ENCODE data around the gene E4F1. TPM values are rescaled to one million over a fixed set of nuclear protein-coding genes. Genes with fewer than 3 reads are reported as not detected.

The E4F1 gene
- total and polyA plus RNA-seq, 9 of the 15 experiments (the other 6 are each of a cell fraction or from before 2014, with no cell fraction given), result 0.48 to 94.9 (median 20.4) TPM

DNA sequence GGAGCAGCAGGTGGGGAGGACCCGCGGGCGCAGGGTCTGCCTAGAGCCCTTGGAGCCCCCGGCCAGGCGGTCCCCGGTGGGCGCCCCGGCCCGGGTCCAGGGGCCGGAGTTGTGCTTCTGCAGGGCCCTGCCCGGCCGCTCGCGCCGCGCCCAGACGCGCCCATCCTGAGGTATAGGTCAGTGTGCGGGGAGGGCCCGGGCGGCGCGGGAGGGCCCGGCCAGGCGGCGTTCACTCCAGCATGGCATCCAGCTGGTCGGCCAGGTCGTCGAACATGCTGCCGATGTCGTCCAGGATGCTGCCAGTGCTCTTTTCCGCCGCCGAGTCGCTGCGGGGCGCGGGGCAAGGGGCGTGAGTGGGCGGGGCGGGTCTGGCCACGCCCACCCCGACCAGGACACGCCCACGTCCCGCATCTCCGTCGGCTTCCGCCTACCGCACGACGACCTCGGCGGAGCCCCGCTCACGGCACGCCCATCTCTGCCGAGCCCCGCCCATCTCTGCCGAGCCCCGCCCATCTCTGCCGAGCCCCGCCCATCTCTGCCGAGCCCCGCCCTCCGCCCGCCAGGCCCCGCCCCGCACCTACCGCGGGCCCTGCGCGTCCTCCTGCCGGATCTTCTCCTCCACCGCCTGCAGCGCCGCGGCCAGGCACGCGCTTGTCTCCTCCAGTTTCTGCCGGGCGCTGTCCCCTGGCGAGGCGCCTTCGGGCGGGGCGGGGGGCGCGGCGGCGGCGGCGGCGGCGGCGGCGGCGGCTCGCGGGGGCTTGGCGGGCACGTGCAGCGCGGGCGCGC, 44.9 kb upstream of the E4F1 start (continued):
- TF ChIP-seq, protein P1, sequence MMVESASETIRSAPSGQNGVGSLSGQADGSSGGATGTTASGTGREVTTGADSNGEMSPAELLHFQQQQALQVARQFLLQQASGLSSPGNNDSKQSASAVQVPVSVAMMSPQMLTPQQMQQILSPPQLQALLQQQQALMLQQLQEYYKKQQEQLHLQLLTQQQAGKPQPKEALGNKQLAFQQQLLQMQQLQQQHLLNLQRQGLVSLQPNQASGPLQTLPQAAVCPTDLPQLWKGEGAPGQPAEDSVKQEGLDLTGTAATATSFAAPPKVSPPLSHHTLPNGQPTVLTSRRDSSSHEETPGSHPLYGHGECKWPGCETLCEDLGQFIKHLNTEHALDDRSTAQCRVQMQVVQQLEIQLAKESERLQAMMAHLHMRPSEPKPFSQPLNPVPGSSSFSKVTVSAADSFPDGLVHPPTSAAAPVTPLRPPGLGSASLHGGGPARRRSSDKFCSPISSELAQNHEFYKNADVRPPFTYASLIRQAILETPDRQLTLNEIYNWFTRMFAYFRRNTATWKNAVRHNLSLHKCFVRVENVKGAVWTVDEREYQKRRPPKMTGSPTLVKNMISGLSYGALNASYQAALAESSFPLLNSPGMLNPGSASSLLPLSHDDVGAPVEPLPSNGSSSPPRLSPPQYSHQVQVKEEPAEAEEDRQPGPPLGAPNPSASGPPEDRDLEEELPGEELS (CRISPR knock-in tag; IDR thresholded peaks at IDR 0.05; ENCODE audit: borderline replicate concordance), result peak; percentile 80; the same call in 1 of the 2 replicates
- TF ChIP-seq MAZ (CRISPR knock-in tag; conservative IDR thresholded peaks at IDR 0.05 in 1 of 2, IDR thresholded peaks at IDR 0.05 in 1 of 2) (peak in 1 of 2 experiments; percentile 68; a peak in 2 of 4 replicates), ZBTB7A (IDR thresholded peaks at IDR 0.05; ENCODE audit: borderline replicate concordance, control insufficient read depth, low read depth, low read length) (peak; percentile 36; the same call in 1 of the 2 replicates), ZNF584 (CRISPR knock-in tag; IDR thresholded peaks at IDR 0.05; ENCODE audit: low read depth) (no peak), ZFP1 (CRISPR knock-in tag; IDR thresholded peaks at IDR 0.05) (no peak), NFXL1 (CRISPR knock-in tag; IDR thresholded peaks at IDR 0.05) (no peak), HMGN3 (IDR thresholded peaks at IDR 0.05; ENCODE audit: borderline replicate concordance, extremely low read depth, insufficient read length, low read depth, low read length) (peak; percentile 63), KLF16 (IDR thresholded peaks at IDR 0.05) (peak; percentile 8; the same call in 1 of the 2 replicates)
- TF ChIP-seq, protein P2, sequence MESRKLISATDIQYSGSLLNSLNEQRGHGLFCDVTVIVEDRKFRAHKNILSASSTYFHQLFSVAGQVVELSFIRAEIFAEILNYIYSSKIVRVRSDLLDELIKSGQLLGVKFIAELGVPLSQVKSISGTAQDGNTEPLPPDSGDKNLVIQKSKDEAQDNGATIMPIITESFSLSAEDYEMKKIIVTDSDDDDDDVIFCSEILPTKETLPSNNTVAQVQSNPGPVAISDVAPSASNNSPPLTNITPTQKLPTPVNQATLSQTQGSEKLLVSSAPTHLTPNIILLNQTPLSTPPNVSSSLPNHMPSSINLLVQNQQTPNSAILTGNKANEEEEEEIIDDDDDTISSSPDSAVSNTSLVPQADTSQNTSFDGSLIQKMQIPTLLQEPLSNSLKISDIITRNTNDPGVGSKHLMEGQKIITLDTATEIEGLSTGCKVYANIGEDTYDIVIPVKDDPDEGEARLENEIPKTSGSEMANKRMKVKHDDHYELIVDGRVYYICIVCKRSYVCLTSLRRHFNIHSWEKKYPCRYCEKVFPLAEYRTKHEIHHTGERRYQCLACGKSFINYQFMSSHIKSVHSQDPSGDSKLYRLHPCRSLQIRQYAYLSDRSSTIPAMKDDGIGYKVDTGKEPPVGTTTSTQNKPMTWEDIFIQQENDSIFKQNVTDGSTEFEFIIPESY (CRISPR knock-in tag; IDR thresholded peaks at IDR 0.05), result peak; percentile 93
- TF ChIP-seq, protein P3, sequence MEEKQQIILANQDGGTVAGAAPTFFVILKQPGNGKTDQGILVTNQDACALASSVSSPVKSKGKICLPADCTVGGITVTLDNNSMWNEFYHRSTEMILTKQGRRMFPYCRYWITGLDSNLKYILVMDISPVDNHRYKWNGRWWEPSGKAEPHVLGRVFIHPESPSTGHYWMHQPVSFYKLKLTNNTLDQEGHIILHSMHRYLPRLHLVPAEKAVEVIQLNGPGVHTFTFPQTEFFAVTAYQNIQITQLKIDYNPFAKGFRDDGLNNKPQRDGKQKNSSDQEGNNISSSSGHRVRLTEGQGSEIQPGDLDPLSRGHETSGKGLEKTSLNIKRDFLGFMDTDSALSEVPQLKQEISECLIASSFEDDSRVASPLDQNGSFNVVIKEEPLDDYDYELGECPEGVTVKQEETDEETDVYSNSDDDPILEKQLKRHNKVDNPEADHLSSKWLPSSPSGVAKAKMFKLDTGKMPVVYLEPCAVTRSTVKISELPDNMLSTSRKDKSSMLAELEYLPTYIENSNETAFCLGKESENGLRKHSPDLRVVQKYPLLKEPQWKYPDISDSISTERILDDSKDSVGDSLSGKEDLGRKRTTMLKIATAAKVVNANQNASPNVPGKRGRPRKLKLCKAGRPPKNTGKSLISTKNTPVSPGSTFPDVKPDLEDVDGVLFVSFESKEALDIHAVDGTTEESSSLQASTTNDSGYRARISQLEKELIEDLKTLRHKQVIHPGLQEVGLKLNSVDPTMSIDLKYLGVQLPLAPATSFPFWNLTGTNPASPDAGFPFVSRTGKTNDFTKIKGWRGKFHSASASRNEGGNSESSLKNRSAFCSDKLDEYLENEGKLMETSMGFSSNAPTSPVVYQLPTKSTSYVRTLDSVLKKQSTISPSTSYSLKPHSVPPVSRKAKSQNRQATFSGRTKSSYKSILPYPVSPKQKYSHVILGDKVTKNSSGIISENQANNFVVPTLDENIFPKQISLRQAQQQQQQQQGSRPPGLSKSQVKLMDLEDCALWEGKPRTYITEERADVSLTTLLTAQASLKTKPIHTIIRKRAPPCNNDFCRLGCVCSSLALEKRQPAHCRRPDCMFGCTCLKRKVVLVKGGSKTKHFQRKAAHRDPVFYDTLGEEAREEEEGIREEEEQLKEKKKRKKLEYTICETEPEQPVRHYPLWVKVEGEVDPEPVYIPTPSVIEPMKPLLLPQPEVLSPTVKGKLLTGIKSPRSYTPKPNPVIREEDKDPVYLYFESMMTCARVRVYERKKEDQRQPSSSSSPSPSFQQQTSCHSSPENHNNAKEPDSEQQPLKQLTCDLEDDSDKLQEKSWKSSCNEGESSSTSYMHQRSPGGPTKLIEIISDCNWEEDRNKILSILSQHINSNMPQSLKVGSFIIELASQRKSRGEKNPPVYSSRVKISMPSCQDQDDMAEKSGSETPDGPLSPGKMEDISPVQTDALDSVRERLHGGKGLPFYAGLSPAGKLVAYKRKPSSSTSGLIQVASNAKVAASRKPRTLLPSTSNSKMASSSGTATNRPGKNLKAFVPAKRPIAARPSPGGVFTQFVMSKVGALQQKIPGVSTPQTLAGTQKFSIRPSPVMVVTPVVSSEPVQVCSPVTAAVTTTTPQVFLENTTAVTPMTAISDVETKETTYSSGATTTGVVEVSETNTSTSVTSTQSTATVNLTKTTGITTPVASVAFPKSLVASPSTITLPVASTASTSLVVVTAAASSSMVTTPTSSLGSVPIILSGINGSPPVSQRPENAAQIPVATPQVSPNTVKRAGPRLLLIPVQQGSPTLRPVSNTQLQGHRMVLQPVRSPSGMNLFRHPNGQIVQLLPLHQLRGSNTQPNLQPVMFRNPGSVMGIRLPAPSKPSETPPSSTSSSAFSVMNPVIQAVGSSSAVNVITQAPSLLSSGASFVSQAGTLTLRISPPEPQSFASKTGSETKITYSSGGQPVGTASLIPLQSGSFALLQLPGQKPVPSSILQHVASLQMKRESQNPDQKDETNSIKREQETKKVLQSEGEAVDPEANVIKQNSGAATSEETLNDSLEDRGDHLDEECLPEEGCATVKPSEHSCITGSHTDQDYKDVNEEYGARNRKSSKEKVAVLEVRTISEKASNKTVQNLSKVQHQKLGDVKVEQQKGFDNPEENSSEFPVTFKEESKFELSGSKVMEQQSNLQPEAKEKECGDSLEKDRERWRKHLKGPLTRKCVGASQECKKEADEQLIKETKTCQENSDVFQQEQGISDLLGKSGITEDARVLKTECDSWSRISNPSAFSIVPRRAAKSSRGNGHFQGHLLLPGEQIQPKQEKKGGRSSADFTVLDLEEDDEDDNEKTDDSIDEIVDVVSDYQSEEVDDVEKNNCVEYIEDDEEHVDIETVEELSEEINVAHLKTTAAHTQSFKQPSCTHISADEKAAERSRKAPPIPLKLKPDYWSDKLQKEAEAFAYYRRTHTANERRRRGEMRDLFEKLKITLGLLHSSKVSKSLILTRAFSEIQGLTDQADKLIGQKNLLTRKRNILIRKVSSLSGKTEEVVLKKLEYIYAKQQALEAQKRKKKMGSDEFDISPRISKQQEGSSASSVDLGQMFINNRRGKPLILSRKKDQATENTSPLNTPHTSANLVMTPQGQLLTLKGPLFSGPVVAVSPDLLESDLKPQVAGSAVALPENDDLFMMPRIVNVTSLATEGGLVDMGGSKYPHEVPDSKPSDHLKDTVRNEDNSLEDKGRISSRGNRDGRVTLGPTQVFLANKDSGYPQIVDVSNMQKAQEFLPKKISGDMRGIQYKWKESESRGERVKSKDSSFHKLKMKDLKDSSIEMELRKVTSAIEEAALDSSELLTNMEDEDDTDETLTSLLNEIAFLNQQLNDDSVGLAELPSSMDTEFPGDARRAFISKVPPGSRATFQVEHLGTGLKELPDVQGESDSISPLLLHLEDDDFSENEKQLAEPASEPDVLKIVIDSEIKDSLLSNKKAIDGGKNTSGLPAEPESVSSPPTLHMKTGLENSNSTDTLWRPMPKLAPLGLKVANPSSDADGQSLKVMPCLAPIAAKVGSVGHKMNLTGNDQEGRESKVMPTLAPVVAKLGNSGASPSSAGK (IDR thresholded peaks at IDR 0.05), result peak; percentile 91

Measured in K562 (cell line).